Subcutaneous adipose tissue (tissue), 4 donors: ENCODE data around the gene KCNC3. TPM values are rescaled to one million over a fixed set of nuclear protein-coding genes. Genes with fewer than 3 reads are reported as not detected.

ENCODE experiments used
- total RNA-seq, 4 donors: library from RNA; depleted of rRNA; stranded (reverse); fragments of >200 nt; gene quantifications; one replicate each; pipeline ENCODE4 v1.1.0, GENCODE V29; 2016
- TF ChIP-seq, protein P1 (sequence below): fragments of 450-650 bp; IDR thresholded peaks from one replicate; pipeline ENCODE4 v1.5.1; 2016; ENCODE audit warnings: low read depth, mild to moderate bottlenecking, control low read depth, antibody characterized with exemption, moderate library complexity

The KCNC3 gene
- total RNA-seq, 4 donors from 2014 or later = 0.16 to 0.75 (median 0.28) TPM

DNA sequence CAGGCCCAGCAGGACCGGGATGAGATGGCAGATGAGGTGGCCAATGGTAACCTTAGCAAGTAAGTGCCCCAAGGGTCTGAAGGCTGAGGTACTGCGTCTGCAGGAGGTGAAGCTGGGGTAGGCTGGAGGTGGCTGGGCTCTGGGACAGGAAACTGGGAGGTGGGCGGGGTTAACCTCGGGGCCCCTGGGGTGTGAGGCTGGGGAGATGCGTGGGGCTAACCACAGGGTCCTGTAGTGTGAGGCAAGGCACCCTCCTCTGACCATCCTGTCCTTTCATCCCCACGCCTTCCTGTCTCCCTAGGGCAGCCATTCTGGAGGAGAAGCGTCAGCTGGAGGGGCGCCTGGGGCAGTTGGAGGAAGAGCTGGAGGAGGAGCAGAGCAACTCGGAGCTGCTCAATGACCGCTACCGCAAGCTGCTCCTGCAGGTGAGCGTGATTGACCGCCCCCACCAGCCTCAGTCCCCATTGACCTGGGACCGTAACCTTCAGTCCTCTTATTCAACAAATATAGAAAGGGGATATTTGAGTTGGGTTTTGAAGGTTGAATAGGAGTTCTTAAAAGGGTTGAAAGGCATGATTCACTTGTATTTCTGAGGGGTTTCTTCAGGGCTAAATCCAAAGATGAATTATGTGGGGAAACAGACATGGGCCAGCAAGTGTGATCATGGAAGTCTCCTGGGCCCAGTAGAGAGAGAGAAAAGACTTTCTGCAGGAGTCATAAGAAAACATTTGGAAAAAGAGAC is 35.7 kb downstream of the KCNC3 start:
- TF ChIP-seq, protein P1, sequence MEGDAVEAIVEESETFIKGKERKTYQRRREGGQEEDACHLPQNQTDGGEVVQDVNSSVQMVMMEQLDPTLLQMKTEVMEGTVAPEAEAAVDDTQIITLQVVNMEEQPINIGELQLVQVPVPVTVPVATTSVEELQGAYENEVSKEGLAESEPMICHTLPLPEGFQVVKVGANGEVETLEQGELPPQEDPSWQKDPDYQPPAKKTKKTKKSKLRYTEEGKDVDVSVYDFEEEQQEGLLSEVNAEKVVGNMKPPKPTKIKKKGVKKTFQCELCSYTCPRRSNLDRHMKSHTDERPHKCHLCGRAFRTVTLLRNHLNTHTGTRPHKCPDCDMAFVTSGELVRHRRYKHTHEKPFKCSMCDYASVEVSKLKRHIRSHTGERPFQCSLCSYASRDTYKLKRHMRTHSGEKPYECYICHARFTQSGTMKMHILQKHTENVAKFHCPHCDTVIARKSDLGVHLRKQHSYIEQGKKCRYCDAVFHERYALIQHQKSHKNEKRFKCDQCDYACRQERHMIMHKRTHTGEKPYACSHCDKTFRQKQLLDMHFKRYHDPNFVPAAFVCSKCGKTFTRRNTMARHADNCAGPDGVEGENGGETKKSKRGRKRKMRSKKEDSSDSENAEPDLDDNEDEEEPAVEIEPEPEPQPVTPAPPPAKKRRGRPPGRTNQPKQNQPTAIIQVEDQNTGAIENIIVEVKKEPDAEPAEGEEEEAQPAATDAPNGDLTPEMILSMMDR = no peak

DNA sequence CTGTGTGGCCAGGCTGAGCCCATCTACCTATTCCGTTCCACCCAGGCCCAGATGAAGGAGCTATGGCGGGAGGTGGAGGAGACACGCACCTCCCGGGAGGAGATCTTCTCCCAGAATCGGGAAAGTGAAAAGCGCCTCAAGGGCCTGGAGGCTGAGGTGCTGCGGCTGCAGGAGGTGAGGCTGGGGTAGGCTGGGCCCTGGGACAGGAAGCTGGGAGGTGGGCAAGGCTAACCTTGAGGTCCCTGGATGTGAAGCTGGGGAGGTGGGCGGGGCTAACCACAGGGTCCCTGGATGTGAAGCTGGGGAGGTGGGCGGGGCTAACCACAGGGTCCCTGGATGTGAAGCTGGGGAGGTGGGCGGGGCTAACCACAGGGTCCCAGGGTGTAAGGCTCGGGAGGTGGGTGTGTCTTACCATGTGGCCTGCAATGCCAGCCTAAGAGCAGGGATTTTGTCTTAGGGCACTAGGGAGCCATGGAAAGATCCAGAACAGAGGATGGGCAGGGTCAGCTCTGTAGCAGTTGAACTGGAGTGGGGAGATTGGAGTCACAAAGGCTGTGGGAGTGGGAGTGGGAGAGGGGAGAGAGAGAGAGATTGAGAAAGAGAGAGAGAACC is 36.9 kb downstream of the KCNC3 start:
- TF ChIP-seq, protein P1 = no peak

DNA sequence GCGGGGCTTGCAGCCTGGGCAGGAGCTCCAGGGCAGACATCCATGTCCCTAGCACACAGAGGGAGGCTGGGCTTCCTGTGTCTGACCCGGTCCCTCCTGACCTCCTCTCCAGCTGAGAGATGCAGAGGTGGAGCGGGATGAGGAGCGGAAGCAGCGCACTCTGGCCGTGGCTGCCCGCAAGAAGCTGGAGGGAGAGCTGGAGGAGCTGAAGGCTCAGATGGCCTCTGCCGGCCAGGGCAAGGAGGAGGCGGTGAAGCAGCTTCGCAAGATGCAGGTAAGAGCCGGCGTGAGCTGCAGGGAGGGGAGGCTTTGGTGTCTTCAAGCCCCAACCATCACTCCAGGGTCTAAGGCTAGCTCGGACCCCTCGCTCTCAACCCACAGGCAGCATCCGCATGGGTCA is 38.4 kb downstream of the KCNC3 start:
- TF ChIP-seq, protein P1 = no peak

DNA sequence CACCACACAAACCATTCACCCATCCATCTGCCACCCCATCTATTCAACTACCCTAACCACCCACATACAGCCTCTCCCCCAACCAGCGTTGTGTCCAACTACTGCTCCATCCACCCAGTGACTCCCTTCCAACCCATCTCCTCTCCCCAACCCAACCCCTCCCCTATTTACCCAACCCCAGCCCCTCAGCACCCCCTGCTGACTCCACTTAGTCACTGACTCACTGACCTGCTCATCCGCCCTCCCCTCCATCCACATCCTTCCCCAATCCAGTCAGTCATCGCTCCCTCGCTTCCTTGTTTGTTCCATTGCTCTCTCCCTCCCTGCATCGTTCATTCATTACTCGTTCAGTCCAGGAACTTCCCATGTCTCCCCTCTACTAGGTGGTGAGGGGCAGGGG is 39.2 kb downstream of the KCNC3 start:
- TF ChIP-seq, protein P1 = no peak

DNA sequence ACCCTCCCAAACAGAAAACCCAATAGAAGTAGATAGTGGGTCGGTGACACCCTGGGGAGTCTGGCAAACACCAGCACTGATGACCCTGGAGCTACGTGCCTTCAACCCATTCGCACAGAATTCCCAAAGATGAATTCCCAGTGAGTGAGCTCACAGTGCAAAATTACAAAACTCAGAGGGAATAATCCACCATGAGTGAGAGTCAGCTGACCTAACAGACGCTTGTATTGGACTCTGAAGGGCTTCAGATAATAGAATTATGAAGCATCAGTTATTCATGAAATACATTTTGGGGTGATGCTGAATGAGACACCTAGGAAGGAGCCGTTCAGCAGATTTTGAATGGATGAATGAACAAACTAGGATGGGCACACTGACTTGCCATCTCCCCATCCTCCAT is 40.2 kb downstream of the KCNC3 start:
- TF ChIP-seq, protein P1 = no peak

DNA sequence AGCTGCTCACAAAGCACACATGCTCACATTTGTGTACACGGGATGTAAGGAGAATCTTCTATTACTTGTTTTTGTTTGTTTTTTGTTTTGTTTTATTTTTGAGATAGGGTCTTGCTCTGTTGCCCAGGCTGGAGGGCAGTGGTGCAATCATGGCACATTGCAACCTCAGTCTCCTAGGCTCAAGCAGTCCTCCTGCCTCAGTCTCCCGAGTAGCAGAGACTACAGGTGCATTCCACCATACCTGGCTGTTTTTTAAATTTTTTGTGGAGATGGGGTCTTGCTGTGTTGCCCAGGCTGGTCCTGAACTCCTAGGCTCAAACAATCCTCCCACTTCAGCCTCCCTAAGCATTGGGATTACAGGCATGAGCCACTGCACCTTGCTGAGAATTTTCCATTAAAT is 41.8 kb downstream of the KCNC3 start:
- TF ChIP-seq, protein P1 = no peak

DNA sequence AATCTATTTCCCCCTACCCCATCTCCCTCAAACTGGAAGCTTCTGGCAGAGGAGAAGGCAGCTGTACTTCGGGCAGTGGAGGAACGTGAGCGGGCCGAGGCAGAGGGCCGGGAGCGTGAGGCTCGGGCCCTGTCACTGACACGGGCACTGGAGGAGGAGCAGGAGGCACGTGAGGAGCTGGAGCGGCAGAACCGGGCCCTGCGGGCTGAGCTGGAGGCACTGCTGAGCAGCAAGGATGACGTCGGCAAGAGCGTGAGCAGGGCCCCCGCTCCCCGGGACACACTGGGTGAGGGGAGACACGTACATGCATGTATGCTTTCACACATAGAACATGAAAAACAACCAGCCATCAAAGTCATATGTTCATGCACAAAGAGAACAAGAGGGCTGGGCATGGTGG is 42.7 kb downstream of the KCNC3 start:
- TF ChIP-seq, protein P1 = no peak
